Choroid plexus epithelial cell (primary cell): ENCODE results near the gene CMKLR1.
A peak's percentile ranks its signal among the peaks of the same experiment; 100 is the strongest.

Experiments used
- DNase-seq: peaks from one replicate; pipeline ENCODE4 v3.0.0-alpha.2; 2010; ENCODE audit warnings: low read depth
- H3K4me3 ChIP-seq: 2 replicates; pipeline ENCODE4 v1.5.1; 2011; ENCODE audit warnings: low read depth, mild to moderate bottlenecking, control low read depth, low read length, moderate library complexity
- CTCF ChIP-seq: conservative IDR thresholded peaks from 2 replicates; pipeline ENCODE4 v1.5.1; 2011; ENCODE audit warnings: low read depth, mild to moderate bottlenecking, control low read depth, inconsistent platforms, low read length, moderate library complexity

The CMKLR1 gene

DNA sequence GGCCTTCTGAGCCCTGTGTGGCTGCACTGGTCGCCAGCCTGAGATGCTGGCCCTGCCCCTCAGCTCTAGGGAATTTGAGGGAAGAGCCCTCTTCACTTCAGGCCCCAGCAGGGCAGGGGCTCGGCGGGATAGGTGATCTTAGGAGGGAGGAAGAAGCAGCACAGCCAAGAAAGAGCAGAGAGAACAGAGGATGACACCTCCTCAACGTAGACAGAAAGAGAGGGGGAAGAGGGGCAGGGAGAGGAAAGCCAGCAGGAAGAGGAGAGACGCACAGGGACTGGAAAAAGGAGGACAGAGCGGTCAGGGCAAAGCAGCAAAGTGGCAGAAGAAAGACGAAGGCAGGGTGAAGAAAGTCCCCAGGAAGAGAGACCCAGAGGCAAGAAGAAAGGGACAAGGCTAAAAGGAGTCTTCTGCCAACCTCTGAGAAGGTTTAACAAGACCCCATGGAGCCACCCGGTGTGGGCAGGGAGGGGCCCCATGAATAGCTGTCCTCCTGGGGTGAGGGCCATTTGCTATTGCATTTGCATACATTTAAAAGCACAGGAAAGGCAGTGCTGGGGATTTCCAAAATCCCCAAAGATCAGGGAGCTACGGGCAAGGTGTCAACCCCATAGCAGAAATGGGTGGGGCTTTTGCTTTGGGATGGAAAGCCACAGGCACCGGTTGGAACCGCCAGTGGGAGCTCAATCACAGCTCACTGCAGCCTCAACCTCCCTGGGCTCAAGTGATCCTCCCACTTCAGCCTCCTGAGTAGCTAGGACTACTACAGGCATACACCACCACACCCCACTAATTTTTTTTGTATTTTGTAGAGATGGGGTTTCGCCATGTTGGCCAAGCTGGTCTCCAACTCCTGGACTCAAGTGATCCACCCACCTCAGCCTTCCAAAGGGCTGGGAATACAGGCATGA is 22.7 kb downstream of the CMKLR1 start:
- no peak overlapping the region for H3K4me3 ChIP-seq
- DNase-seq, result no peak
- no peak for TF ChIP-seq CTCF

DNA sequence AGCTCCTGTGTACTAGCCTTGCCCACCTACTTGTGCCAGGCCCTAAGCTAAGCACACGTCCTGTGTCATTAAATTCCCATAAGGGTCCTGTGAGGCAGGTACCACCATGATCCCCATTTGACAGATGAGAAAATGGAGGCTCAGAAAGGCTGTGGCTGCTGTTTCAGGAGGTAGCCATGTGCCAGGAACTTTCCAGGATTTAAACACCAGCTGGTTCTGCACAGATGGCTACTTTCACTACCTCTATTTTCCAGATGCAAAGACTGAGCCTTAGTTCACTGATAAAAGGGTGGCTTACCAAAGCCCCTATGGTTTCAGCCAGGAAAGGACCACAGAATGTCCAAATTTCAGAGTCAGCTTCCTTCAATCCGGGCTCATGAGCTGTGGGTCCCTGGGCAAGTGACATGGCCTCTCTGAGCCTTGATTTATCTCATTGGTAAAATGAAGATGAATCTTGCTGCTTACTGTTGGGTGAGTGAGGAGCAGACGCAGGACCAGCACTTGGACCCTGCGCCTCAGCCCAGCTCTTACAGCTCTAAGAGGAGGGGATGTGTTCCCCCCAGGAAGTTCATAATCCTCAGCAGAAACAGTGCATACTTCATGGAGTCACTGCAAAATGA is 23.5 kb downstream of the CMKLR1 start:
- DNase-seq, result no peak
- no peak for TF ChIP-seq CTCF
- no peak overlapping the region for H3K4me3 ChIP-seq

- TF ChIP-seq CTCF, result no peak
- peak; percentile 31 for DNase-seq
- H3K4me3 ChIP-seq, result no peak overlapping the region
Observed at GRCh38 chr12:108313606-108314351, 25.3 kb downstream of the CMKLR1 start.

DNA sequence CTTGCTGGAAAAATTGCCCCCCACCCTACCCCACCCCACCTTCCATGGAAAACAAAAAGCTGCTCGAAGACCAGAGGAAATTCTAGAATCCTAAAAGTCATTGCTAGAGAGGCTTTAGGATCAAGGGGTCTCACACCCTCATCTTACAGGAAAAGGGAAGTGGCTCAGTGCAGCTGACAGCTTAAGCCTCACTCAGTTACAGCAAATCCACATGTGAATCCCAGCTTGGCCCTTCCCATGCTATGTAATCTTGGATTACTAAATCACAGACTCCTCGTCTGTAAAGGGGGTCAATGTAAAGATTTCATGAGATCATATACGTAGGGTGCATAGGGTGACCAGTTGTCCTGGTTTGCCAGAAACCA is 25.9 kb downstream of the CMKLR1 start:
- TF ChIP-seq CTCF, result no peak
- DNase-seq, result no peak
- no peak overlapping the region for H3K4me3 ChIP-seq

- TF ChIP-seq CTCF, result no peak
- H3K4me3 ChIP-seq, result no peak overlapping the region
- no peak for DNase-seq
Observed at GRCh38 chr12:108312693-108313189, 26.4 kb downstream of the CMKLR1 start.

DNA sequence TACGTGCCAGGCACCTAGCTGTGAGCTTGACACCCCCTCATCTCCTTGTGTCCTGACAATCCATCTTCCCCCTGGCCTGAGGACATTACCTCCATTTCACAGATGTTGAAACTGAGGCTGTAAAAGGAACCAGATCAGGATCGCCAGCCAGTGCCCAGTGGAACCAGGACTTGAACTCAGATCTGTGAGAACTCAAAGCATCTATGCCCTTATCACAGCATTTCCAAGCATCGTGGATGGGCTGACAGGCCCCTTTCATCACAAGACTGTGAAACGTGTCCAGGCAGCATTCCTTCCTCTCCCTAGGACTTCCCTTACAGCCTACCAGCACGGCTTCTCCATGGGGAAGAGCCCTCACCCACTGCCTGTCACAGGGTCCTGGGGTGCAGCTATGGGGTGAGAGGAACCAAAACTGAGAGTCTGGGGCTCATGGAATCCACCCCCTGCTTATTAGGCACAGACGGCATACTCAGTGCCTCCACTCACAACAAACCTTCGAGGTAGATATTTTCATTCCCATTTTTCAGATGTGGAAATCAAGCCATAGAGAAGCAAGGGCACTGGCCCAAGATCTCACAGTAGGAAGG is 26.9 kb downstream of the CMKLR1 start:
- DNase-seq, result no peak
- no peak for TF ChIP-seq CTCF
- H3K4me3 ChIP-seq, result no peak overlapping the region
